Measurements from ENCODE around the gene CCDC187.
A peak's percentile ranks its signal among the peaks of the same experiment; 100 is the strongest.
"Not testable (repeated sequence)": the region's sequence is repeated elsewhere in the genome, so short reads cannot be mapped to it uniquely, and the experiment has no call there.

The CCDC187 gene

DNA sequence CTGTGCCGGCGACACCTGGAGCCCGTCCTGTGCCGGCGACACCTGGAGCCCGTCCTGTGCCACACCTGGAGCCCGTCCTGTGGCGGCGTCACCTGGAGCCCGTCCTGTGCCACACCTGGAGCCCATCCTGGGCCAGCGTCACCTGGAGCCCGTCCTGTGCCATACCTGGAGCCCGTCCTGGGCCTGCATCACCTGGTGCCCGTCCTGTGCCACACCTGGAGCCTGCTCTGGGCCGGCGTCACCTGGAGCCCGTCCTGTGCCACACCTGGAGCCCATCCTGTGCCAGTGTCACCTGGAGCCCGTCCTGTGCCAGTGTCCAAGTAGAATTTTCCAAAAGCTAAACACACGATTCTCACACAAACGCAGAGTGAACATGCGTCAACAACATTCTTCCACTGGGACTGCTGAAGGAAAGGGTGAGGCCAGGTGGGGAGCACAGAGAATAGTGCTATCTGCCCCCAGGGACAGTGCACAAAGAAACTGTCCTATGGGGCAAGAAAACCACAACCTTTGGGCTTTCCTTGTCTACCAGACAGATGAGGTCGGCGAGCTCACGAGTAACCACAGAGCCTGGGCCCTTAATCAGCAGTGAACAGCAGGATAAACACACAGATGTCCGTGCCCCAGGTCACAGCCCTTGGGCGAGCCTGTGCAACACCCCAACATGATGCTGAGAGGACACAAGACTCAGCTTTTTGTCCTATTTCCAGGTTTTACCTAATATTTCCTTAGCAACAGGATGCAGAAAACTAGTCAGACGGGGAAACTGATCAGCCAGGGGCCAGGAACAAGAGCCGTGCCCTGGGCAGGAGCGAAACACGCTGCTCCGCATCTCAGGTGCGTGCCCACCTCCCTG is 66.2 kb downstream of the CCDC187 start:
- no peak for DNase-seq

DNA sequence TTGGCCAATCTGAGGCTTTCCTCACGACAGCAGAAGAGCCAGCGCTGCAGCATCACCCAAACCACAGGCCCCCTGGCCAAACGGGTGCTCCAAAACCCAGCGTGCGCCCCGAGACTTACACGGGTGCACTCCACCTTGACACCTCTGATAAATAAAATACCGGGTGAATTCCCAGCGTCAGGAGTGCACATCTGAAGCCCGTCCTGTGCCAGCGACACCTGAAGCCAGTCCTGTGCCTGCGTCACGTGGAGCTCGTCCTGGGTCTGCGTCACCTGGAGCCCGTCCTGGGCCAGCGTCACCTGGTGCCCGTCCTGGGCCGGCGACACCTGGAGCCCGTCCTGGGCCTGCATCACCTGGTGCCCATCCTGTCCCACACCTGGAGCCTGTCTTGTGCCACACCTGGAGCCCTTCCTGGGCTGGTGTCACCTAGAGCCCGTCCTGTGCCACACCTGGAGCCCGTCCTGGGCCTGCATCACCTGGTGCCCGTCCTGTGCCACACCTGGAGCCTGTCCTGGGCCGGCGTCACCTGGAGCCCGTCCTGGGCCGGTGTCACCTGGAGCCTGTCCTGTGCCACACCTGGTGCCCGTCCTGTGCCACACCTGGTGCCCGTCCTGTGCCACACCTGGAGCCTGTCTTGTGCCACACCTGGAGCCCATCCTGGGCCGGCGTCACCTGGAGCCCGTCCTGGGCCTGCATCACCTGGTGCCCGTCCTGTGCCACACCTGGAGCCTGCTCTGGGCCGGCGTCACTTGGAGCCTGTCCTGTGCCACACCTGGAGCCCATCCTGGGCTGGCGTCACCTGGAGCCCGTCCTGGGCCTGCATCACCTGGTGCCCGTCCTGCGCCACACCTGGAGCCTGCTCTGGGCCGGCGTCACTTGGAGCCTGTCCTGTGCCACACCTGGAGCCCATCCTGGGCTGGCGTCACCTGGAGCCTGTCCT is 67.2 kb downstream of the CCDC187 start:
- not testable (repeated sequence) for DNase-seq

DNA sequence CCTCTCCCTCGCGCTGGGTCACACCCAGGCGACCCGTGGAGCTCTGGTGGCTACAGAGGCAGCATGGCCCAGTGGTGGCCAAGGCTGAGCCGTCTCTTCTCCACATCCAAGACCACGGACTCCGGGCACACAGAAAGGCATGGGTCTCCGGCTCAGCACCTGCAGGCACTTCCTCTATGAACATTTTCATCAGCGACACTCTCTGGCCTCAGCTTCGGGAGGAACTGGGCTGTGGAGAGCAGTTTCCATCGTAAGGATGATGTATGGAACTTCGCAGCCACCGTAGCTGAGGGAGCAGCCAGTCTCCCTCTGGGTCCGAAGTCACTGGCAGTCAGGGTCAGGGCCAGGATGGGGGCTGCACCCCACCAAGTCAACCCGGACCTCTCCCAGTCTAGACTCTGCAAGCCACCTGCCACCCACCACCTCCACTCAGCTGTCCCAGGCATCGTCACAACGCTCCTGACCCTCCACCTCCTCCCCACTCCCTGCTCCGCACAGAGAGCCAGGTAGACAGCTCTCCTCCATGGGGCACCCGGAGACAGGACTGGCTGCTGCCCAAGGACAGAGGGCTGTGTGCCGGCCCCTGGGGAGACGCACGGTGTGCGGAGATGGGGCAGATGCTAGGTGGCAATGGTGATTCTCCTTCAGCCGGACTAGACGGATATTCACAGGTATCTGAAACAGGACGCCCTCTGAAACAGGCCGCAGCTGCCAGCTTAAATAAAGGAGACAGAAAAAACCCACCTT is 68.0 kb downstream of the CCDC187 start:
- DNase-seq, result no peak

DNA sequence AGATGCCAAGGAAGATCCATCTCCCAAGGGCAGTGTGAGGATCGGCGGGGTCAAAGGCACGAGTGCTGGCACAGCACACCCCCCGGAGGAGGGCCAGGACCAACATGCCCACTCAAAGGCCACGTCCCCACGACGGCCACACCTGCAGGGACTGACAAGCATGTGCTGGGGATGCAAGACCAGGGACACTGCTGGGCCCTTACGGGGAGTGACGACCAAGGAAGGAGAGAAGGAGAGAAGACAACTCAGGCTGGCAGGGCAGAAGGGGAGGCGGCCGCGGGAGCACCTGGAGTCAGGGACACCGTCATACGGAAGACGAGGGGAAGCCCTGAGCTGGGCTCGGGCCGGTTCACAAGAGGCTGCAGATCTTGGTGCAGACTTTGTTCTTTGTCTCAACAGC is 68.7 kb downstream of the CCDC187 start:
- no peak for DNase-seq

DNA sequence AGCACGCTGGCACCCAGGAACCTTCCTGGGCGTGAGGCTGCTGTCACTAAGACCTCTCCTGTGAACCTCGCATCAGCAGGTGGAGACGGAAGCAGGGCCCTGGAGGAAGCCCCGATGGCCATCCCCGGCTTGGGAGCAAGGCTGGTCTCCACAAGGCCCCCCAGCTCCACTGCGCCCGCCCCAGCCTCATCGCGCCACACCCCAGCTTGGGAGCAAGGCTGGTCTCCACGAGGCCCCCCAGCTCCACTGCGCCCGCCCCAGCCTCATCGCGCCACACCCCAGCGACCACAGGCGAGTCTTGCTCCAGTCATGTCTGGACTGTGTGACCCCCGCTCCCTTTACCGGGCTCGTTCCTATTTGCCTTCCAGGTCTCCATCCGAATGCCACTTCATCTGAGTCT is 69.3 kb downstream of the CCDC187 start:
- no peak for DNase-seq

GRCh38 chr9:136233868-136234267 is 70.0 kb downstream of the CCDC187 start:
- DNase-seq, result no peak

DNA sequence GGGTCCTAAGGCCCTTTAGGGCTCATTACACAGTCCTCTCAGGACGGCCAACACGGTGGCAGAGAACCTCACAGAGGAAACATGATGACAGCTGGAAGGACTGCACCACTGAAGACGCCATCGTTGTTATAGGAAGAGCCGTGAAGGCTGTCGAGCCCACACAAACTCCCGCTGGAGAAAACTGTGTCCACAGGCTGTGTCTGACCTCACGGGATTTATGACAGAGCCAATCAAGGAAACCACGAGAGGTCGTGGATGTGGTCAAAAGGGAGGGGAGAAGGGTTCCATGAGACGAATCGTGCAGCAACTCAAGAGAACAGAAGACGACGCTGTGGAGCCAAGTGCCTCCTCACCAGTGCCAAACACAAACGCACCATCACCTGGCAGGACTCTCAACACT is 70.5 kb downstream of the CCDC187 start:
- DNase-seq, result no peak

GRCh38 chr9:136232969-136233368 is 70.9 kb downstream of the CCDC187 start:
- no peak for DNase-seq

DNA sequence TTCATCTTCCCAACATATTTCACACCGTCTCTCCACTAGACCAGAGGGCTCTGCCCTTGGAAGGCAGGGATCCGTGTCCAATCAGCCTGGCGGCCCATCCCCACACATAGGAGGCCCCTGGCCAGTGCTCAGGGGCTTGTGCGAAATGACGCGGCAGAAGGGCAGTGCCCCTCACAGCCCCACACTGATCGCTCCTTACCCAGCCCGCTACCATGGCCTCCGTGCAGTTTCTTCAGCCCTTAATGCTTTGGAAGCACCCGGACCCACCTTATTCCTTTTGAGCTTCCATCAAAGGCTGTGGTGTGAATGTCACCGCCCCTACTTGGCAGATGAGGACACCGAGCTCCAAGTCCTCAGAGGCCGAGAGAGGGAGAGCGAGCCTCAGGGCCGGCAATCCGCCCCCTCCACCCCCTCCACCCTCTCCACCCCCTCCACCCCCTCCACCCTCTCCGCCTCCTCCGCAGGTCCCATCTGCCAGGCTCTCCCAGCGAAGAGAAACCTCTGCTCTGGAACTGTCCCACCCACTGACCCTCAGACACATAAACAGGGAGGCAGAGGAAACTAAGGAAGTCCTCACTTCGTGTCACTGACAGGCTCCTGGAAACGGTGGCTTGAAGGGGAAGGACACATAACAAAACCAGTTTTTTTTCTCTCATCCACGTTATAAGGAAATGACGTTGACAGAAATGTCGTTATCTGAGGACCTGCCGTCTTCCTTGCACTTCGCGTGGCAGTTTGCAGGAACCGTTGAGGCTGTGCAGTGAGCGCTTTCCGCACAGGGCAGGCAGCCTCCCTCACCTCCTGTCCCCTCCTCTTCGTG is 72.2 kb downstream of the CCDC187 start:
- DNase-seq, result peak; percentile 19

GRCh38 chr9:136230773-136231172 is 73.1 kb downstream of the CCDC187 start:
- no peak for DNase-seq

DNA sequence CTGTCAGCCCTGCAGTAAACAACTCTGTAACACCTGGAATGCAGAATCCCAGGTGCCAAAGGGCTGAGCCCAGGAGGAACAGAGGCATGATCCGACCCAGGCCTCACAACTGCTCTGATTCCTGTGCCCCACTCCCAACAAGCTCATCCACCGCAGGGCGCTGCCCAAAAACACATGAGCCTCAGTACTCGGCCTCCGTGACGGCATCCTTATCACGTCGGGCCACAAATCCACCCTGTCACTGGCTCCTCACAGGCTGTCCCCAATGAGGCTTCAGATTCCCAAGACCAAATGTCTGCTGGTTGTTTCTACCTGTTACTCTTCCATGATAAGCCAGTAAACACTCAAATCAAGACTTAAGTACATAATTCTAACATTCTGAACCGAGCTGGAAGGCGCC is 73.5 kb downstream of the CCDC187 start:
- no peak for DNase-seq

GRCh38 chr9:136229096-136230065 is 74.5 kb downstream of the CCDC187 start:
- no peak for DNase-seq

DNA sequence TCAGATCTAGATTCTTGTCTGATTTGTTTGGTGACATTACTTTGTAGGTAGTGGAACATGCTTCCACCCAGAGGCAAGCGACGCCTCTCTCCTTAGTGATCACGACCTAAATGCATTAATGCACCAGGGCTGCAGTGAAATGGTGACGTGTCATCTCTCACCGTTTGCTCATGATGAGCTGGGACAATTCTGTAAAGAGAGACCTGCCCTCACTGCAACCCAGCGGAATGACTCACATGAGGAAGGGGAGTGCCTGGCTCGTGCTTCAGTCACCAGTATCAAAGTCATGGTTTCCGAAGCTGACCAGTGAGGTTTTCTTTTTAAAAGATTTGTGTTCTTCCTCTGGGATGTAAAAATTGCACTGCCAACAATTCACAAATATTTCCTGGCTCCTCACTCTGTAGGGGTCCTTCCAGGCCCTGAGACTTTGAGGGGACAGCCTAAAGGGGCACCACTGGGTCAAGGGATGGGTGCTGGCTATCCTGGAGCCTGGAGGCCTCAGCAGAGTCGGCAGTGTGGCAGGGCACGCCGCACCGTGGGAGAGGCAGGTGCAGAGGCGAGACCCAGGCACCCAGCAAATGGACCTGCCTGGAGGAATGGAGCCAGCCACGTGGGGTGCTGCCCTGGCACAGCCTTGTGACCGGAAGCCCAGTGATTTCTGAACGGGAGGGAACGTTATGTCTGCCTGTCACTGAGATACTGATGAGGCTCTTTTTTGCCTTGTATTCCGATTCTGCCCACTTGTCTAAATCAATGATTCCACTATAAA is 75.6 kb downstream of the CCDC187 start:
- no peak for DNase-seq

GRCh38 chr9:136226680-136227407 is 77.0 kb downstream of the CCDC187 start:
- no peak for DNase-seq

GRCh38 chr9:136225748-136226679 is 77.9 kb downstream of the CCDC187 start:
- peak; percentile 65 for DNase-seq

- DNase-seq, result peak; percentile 36
Observed at GRCh38 chr9:136225366-136225747, 78.5 kb downstream of the CCDC187 start.

- no peak for DNase-seq
Observed at GRCh38 chr9:136223871-136224640, 79.8 kb downstream of the CCDC187 start.

Measured in effector CD4-positive, alpha-beta T cell (primary cell).